Bronchial smooth muscle cell (primary cell): Measurements from ENCODE around the gene ETNK2. TPM values are rescaled to one million over a fixed set of nuclear protein-coding genes. Genes with fewer than 3 reads are reported as not detected.

Source experiments
- total RNA-seq: library from RNA; depleted of rRNA; stranded (reverse); fragments of >200 nt; gene quantifications from 2 replicates; pipeline ENCODE4 v1.2.1, GENCODE V29; 2014

Gene ETNK2, protein sequence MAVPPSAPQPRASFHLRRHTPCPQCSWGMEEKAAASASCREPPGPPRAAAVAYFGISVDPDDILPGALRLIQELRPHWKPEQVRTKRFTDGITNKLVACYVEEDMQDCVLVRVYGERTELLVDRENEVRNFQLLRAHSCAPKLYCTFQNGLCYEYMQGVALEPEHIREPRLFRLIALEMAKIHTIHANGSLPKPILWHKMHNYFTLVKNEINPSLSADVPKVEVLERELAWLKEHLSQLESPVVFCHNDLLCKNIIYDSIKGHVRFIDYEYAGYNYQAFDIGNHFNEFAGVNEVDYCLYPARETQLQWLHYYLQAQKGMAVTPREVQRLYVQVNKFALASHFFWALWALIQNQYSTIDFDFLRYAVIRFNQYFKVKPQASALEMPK
- 2.2 and 5.2 TPM in 2 replicates for total RNA-seq

DNA sequence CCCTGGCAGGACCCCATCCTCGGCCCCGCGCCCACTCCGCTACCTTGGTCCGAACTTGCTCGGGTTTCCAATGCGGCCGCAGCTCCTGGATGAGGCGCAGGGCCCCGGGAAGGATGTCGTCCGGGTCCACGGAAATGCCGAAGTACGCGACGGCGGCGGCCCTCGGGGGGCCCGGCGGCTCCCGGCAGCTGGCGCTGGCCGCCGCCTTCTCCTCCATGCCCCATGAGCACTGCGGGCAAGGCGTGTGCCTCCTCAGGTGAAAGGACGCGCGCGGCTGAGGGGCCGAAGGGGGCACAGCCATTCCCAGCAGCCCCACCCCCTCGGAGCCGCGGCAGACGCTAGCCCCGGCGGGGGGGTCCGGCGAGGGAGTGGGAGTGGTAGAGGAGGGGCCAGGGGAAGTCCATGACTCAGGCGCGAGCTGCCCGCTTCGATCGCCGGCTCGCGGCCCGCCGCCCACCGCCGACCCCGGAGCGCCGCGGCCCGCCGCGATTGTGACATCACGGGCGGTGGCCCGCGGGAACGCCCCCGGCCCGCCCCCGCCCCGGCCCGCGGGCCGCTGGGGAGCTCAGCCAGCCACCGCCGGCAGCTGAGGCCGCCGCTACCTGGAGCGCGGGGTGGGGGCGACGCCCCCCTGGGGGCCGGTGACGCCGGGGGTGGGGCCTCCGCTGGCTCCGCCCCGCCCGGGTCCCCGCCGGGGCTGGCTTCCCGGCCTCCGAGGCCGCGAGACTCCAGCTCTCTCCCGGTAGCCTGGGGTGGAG is at the start of gene ETNK2:
Gene ETNK2, minus strand, starts transcription at position 493 of the 758 bp plus-strand sequence. Its CDS starts 192 bp downstream, at position 301.

GRCh38 chr1:204196068-204196795 is 44.4 kb upstream of the ETNK2 start, which contains the start of gene KISS1:
KISS1 (minus strand) TSS chr1:204196491; CDS start chr1:204192876, 3,615 bp downstream.

DNA sequence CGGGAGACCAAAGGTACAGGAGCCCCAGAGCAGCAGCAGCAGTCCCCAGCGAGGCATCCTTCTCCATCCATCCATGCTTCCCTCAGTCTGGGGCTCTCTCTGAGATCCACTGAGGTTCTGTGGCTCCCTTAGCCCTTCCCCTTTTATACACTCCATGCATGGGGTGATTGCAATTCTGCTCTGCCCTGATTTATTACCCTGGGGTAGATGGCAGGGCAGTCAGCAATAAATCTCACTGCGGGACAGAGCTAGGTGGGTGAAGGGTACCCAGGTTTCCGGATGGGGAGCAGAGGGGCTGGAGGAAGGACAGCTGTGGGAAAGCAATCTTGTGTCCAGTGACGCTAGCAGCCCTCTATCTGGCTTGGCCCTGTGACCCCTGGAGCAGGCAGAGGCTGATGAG is 14.4 kb upstream of the ETNK2 start, which contains the start of gene REN:
Gene REN, minus strand, starts transcription at position 119 of the 400 bp plus-strand sequence. Its CDS starts 44 bp downstream, at position 75.

Other genes starting within 250 kb of the ETNK2 start
- gene SOX13, start 78.9 kb downstream of the ETNK2 start, total RNA-seq, result 1.7 and 1.8 TPM in 2 replicates
- gene REN, start 14.3 kb upstream of the ETNK2 start, total RNA-seq, result not detected in 2 replicates
- gene KISS1, start 44.4 kb upstream of the ETNK2 start, total RNA-seq, result not detected in 2 replicates
- not detected in 2 replicates for gene GOLT1A, start 61.9 kb upstream of the ETNK2 start, total RNA-seq
- 2.4 and 5.0 TPM in 2 replicates for gene PLEKHA6, start 207.9 kb upstream of the ETNK2 start, total RNA-seq